ENCODE results near the gene FDX2.

The FDX2 gene

GRCh38 chr19:10270180-10270615 lies 45.6 kb downstream of the FDX2 start:
- H3K4me3 ChIP-seq (ENCODE audit: low read depth, low read length) = peak overlapping the region; percentile 69
- TF ChIP-seq CTCF (IDR thresholded peaks at IDR 0.05; ENCODE audit: insufficient read depth, low read depth, low read length, missing control alignments) = no peak
- peak; percentile 89 for DNase-seq (ENCODE audit: low read depth)

- H3K4me3 ChIP-seq (ENCODE audit: low read depth, low read length) = peak overlapping the region; percentile 69
- DNase-seq (ENCODE audit: low read depth) = peak; percentile 92
- peak; percentile 92 for TF ChIP-seq CTCF (IDR thresholded peaks at IDR 0.05; ENCODE audit: insufficient read depth, low read depth, low read length, missing control alignments)
Observed at GRCh38 chr19:10269333-10270179, 46.3 kb downstream of the FDX2 start.

- DNase-seq (ENCODE audit: low read depth) = no peak
- TF ChIP-seq CTCF (IDR thresholded peaks at IDR 0.05; ENCODE audit: insufficient read depth, low read depth, low read length, missing control alignments) = no peak
- H3K4me3 ChIP-seq (ENCODE audit: low read depth, low read length) = no peak overlapping the region
Observed at GRCh38 chr19:10268071-10268470, 47.7 kb downstream of the FDX2 start.

GRCh38 chr19:10266706-10267105 lies 49.1 kb downstream of the FDX2 start:
- DNase-seq (ENCODE audit: low read depth) = no peak
- H3K4me3 ChIP-seq (ENCODE audit: low read depth, low read length) = no peak overlapping the region
- TF ChIP-seq CTCF (IDR thresholded peaks at IDR 0.05; ENCODE audit: insufficient read depth, low read depth, low read length, missing control alignments) = no peak

- DNase-seq (ENCODE audit: low read depth) = no peak
Observed at GRCh38 chr19:10262771-10263170, 53.0 kb downstream of the FDX2 start.

GRCh38 chr19:10260141-10260584 lies 55.7 kb downstream of the FDX2 start:
- H3K4me3 ChIP-seq (ENCODE audit: low read depth, low read length) = no peak overlapping the region
- peak; percentile 43 for DNase-seq (ENCODE audit: low read depth)
- TF ChIP-seq CTCF (IDR thresholded peaks at IDR 0.05; ENCODE audit: insufficient read depth, low read depth, low read length, missing control alignments) = no peak

More at GRCh38 chr19:10262771-10263170, 53.0 kb downstream of the FDX2 start:
- no peak overlapping the region for H3K4me3 ChIP-seq (ENCODE audit: low read depth, low read length)
- TF ChIP-seq CTCF (IDR thresholded peaks at IDR 0.05; ENCODE audit: insufficient read depth, low read depth, low read length, missing control alignments) = no peak

Measured in GM12865 (cell line).